MCF 10A (cell line): ENCODE measurements around the gene CACNA2D2. TPM values are rescaled to one million over a fixed set of nuclear protein-coding genes. Genes with fewer than 3 reads are reported as not detected.
A peak's percentile ranks its signal among the peaks of the same experiment; 100 is the strongest.

Experiments
- BruUV-seq: library from RNA; stranded (reverse); fragments of 400-500 nt; replicated peaks from 2 replicates; lab custom pipeline; 2021; lab: Mats Ljungman, UMichigan
- CTCF ChIA-PET: fragments of 300-600 bp; sonication (Branson Sonifier 250); formaldehyde crosslinking; extraction: SDS; loops from one replicate; lab custom pipeline; 2021; ENCODE audit warnings: antibody characterized with exemption, inconsistent platforms; lab: Yijun Ruan, JAX
- POLR2A ChIA-PET: fragments of 300-600, 350-650 bp; sonication (Branson Sonifier 250); formaldehyde crosslinking; extraction: SDS; loops from one replicate; lab custom pipeline; 2020; ENCODE audit warnings: antibody characterized with exemption, inconsistent platforms; lab: Yijun Ruan, JAX
- DNase-seq: peaks from one replicate; pipeline ENCODE4 v3.0.0-alpha.2; 2018; ENCODE audit not compliant: unreplicated experiment
- H3K27ac Mint-ChIP-seq: one replicate; pipeline ENCODE4 v1.8.0; 2022; ENCODE audit warnings: mild to moderate bottlenecking, low read depth, mixed read lengths; ENCODE audit not compliant: unreplicated experiment
- H3K27me3 Mint-ChIP-seq: one replicate; pipeline ENCODE4 v1.8.0; 2022; ENCODE audit warnings: mixed read lengths; ENCODE audit not compliant: insufficient read depth, unreplicated experiment
- H3K36me3 Mint-ChIP-seq: one replicate; pipeline ENCODE4 v1.8.0; 2022; ENCODE audit warnings: mild to moderate bottlenecking, moderate library complexity, mixed read lengths; ENCODE audit not compliant: insufficient read depth, unreplicated experiment
- H3K4me1 Mint-ChIP-seq: one replicate; pipeline ENCODE4 v1.8.0; 2022; ENCODE audit warnings: mixed read lengths; ENCODE audit not compliant: insufficient read depth, unreplicated experiment
- H3K4me3 Mint-ChIP-seq: one replicate; pipeline ENCODE4 v1.8.0; 2022; ENCODE audit warnings: mild to moderate bottlenecking, moderate library complexity, mixed read lengths; ENCODE audit not compliant: unreplicated experiment
- H3K9me3 Mint-ChIP-seq: one replicate; pipeline ENCODE4 v1.8.0; 2022; ENCODE audit warnings: mixed read lengths; ENCODE audit not compliant: unreplicated experiment
- intact Hi-C: fragments of 100-400 bp; cut with micrococcal nuclease; formaldehyde crosslinking; loops from 2 replicates; pipeline ENCODE4 v1.14.1; 2022
- total RNA-seq: library from RNA; stranded (reverse); gene quantifications from 2 replicates; pipeline ENCODE4 v1.2.3, GENCODE V29; 2022
- TF ChIP-seq, protein P1 (sequence below): fragments of 200-600 bp; IDR thresholded peaks from one replicate; pipeline ENCODE4 v1.8.0; 2022; ENCODE audit warnings: antibody characterized with exemption, mild to moderate bottlenecking; ENCODE audit not compliant: unreplicated experiment

The CACNA2D2 gene
- total RNA-seq, 1 experiment from 2014 or later: not detected

GRCh38 chr3:50327943-50328691 is 175.3 kb downstream of the CACNA2D2 start, which contains the start of gene TUSC2:
Gene TUSC2 (minus strand): TSS chr3:50328223. CDS start chr3:50328099, 124 bp downstream.
- intact Hi-C loops: no loop called here
- Mint-ChIP-seq H3K9me3 (no peaks in the 10 kb centered on the region), H3K4me3 (peak within 1 kb of the TSS; percentile 86), H3K27ac (peak within 1 kb of the TSS; percentile 90), H3K4me1 (no peaks in the 10 kb centered on the region), H3K36me3 (peaks cover 33% of the 10 kb centered on the region), H3K27me3 (no peaks in the 10 kb centered on the region)
- DNase-seq: peak; percentile 97
- TF ChIP-seq, protein P1, sequence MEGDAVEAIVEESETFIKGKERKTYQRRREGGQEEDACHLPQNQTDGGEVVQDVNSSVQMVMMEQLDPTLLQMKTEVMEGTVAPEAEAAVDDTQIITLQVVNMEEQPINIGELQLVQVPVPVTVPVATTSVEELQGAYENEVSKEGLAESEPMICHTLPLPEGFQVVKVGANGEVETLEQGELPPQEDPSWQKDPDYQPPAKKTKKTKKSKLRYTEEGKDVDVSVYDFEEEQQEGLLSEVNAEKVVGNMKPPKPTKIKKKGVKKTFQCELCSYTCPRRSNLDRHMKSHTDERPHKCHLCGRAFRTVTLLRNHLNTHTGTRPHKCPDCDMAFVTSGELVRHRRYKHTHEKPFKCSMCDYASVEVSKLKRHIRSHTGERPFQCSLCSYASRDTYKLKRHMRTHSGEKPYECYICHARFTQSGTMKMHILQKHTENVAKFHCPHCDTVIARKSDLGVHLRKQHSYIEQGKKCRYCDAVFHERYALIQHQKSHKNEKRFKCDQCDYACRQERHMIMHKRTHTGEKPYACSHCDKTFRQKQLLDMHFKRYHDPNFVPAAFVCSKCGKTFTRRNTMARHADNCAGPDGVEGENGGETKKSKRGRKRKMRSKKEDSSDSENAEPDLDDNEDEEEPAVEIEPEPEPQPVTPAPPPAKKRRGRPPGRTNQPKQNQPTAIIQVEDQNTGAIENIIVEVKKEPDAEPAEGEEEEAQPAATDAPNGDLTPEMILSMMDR: no peak
- TSS peak; percentile 86 for BruUV-seq
- ChIA-PET POLR2A (interaction anchor here (0.6 to 3.3 kb wide), 23 partner anchors 9 to 124 kb away, joined by 3 to 58 read pairs (median 4); partner anchors contain the start of genes CYB561D2, GNAI2, HYAL3 and IFRD2), CTCF (interaction anchor here (0.6 to 2.1 kb wide), 8 partner anchors 8 to 62 kb away, joined by 3 to 6 read pairs (median 4); no protein-coding TSS in a partner anchor)

- peak overlapping the region; percentile 90 for H3K27ac Mint-ChIP-seq
- DNase-seq: no peak
- no TSS peak for BruUV-seq
- intact Hi-C loops: no loop called here
- no peaks in the 10 kb centered on the region for H3K9me3 Mint-ChIP-seq
- ChIA-PET CTCF (interaction anchor here (0.7 to 1.8 kb wide), 4 partner anchors 9 to 50 kb away, joined by 3 to 5 read pairs (median 4); no protein-coding TSS in a partner anchor), POLR2A (interaction anchor here (1.0 to 3.3 kb wide), 10 partner anchors 8 to 92 kb away, joined by 3 to 58 read pairs (median 14); partner anchors contain the start of genes CYB561D2, GNAI2, HYAL3 and IFRD2)
- peak overlapping the region; percentile 86 for H3K4me3 Mint-ChIP-seq
- no peaks in the 10 kb centered on the region for H3K27me3 Mint-ChIP-seq
- TF ChIP-seq, protein P1: no peak
- peaks cover 23% of the 10 kb centered on the region for H3K36me3 Mint-ChIP-seq
- no peaks in the 10 kb centered on the region for H3K4me1 Mint-ChIP-seq
Observed at GRCh38 chr3:50327129-50327528, 176.3 kb downstream of the CACNA2D2 start.

- Mint-ChIP-seq H3K9me3 (no peaks in the 10 kb centered on the region), H3K27me3 (no peaks in the 10 kb centered on the region), H3K27ac (no peak overlapping the region), H3K4me1 (no peaks in the 10 kb centered on the region), H3K36me3 (peaks cover 17% of the 10 kb centered on the region), H3K4me3 (no peak overlapping the region)
- ChIA-PET CTCF (interaction anchor here (0.7 to 1.0 kb wide), 2 partner anchors 21 to 56 kb away, joined by 3 to 5 read pairs; no protein-coding TSS in a partner anchor), POLR2A (interaction anchor here (0.9 to 1.2 kb wide), 3 partner anchors 9 to 36 kb away, joined by 3 to 4 read pairs (median 3); no protein-coding TSS in a partner anchor)
- intact Hi-C loops: no loop called here
- no peak for DNase-seq
- BruUV-seq: no TSS peak
- TF ChIP-seq, protein P1: no peak
Observed at GRCh38 chr3:50326182-50326541, 177.3 kb downstream of the CACNA2D2 start.
